GM23248 (cell line): Measurements from ENCODE around the gene C7.

Source experiments
- EZH2 ChIP-seq: fragments of 200-600 bp; sonication (generic); IDR thresholded peaks from 2 replicates; pipeline ENCODE4 v1.6.1; 2018; ENCODE audit warnings: antibody characterized with exemption, mild to moderate bottlenecking; ENCODE audit not compliant: insufficient read depth, poor library complexity, severe bottlenecking
- EZH2phosphoT487 ChIP-seq: fragments of 200-600 bp; sonication (generic); IDR thresholded peaks from 2 replicates; pipeline ENCODE4 v1.6.1; 2018; ENCODE audit warnings: antibody characterized with exemption, moderate library complexity, mild to moderate bottlenecking, low read depth; ENCODE audit not compliant: insufficient read depth

DNA sequence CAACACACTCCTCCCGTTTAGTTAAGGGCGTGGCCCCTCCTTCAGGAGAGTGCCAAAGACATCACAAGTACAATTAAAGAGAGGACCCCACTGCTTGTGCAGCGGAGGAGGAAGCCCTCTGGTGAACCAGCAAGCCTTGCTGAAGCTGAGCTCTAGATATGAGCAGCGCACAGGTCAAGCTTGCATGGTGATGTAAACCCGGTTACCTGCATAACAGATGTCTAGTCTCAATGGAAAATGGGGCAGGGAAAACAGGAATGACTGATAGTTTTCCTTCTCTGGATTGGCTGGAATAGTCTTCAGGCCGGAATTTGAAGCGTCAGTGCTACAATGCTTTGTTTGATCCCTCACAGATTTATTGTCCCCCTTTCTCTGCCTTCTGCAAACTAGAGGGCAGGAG is 95.6 kb downstream of the C7 start:
- TF ChIP-seq EZH2 (no peak), EZH2phosphoT487 (no peak)
